NOMO-1 (cell line): ENCODE results near the gene ROBO2.
A peak's percentile ranks its signal among the peaks of the same experiment; 100 is the strongest.

Experiments used
- DNase-seq, 2 experiments: peaks; one replicate each; lab custom pipeline; 2025; ENCODE audit not compliant: unreplicated experiment in 2 of 2; lab: John Stamatoyannopoulos, UW

Gene ROBO2

DNA sequence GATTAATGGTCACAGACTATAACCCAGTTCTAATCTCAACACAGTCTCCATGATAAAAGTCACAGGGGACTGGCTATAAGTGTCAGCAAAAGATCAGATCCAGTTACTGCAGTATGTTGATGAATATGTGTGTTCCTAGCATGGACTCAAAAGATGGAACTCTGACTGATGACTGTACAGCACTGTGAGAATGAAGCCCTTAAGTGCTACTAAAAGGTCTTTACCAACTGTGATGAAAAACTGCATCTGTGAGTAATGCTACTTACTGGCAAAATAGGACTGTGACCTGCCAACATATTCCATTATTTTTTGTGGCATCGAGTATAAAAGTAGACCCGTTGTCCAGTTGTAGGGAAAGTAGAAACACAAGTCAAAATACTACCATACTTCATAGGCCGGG is 284.2 kb downstream of the ROBO2 start:
- no peak for DNase-seq

DNA sequence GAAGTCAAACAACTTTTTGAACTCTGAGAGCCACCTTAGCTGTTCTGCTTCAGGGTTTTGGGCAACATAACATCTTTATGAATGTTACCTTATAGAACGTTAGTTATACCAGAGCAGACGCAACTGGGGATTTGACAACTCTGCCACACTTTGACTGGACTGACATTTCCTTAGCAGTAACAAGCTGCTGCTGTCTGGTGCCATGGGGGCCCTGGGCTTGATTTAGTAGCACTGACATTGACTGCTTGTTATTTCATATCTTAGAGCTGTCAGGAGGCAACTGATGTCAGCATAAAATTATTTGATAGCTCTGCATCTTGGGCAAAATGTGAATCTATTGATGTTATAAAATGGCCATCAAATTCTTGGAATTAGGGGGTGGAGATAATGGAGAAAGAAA is 285.4 kb downstream of the ROBO2 start:
- DNase-seq = no peak

DNA sequence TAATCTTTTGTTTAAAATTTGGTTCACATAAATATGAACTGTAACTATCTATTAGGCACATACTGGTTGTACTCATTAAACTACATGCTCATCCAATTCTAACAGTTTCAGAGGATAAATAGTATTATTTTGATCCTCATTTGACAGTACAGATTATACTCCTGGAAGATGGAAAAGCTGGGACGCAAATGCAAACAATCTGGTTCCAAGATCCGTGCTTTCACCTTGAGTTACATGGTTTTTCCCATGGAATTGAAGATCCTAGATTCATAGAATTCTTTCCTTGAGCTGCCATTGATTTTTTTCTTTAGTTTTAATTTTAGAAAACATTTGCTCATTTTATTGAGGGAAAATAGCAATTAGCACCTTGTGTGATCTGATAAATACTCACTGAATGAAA is 285.8 kb downstream of the ROBO2 start:
- DNase-seq = no peak

DNA sequence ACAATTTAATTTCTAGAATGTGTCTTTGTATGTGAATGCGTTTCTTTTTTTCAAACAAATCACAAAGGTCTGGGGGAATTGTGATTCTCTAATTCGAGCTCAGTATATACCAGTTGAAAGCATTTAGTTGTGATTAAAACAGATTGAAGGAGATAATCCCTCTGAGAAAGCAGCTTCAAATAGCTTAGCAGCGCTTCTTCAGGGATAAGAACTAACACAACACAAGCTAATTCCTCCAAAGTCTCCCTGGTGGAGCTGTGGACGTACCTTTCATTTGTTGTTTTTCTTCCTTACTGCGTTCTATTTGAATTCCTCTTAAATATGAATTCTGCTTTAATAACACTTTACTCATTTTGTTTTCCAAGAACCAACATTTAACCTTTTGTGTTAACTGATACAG is 286.7 kb downstream of the ROBO2 start:
- DNase-seq = no peak

DNA sequence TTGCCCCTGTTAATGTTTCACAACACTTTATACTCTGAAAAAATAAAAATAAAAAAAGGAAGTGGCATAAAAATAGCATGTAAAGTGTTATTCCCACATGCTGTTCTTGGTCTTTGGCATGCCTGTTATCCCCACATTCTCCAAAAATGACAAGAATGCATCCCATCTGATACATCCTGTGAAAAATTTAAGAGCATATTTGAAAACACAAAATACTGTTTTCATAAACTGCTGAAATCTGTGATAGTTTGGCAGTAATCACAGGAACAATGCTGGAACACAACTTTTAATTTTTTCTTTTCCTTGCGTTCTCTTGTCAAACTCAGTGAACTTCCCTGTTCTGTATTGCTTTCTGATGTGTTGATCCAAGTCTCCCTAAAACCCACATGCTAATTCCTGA is 288.8 kb downstream of the ROBO2 start:
- DNase-seq = no peak

DNA sequence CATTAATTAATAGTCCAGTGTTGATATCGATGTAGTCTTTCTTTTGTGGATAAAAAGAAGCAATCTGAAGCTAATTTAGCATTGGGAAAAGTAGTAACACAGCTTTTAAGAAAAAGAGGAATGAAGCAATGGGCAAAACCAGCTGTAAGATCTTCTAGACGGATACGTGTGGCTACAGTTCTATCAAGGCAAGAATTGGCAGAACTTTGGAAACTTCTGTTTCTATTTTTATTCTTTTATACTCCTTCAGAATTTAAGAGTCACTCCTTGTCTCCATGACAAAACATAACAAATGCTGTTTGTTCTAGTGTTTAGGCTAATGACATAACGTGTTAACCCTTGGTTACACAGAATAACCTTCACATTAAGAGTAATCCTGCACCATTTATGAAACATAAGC is 289.2 kb downstream of the ROBO2 start:
- no peak for DNase-seq

DNA sequence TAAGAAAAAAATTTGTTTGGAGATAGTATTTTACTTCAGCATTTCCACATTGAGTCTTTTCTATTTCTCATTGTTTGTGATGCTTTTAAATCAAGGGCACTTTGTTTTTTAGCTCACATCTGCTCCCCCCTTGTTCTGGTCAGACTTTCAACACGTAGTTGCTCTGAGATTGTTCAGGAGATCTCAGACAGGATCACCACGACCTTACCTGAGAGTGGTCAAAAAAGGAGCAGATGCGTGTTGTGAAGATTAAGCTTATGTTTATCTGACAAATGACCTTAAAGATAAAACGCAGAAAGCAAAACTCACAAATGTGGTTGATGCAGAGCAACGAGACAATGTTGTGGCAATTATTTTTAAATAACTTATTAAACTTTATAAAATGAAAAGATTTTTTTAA is 298.3 kb downstream of the ROBO2 start:
- no peak for DNase-seq

DNA sequence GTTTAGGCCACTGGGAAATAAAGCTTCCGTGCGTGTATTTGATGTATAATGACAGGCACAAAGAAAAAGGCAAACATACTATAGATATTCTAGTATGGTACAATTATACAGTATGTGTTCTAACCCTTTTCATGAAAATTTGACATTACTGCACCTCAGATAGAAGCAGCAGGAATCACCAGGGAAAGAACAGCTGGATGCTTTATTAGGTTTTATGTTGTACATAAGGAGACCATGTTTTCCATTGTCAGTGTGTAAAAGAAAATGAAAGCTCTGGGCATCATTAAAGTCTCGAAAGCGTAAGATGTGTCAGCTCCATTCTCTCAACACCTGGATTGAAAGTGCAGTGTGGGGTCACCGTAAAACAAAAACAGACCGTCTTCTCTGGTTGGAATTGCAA is 302.1 kb downstream of the ROBO2 start:
- DNase-seq = no peak

DNA sequence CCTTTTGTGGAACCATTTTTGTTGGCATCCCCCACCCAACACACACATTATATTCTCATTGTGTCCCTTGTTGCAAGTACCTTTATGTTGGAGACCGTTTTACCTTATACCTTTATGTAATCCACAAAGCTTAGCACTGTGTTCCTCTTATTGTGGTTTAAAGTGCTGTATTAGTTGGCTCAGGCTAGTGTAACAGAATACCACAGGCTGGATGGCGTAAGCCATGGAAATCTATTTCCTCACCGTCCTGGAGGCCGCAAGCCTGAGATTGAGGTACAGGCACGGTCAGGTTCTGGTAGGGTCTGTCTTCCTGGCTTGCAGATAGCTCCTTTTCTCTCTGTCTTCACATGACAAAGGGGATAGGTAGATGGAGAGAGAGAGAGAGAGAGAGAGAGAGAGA is 302.8 kb downstream of the ROBO2 start:
- DNase-seq = peak in 1 of 2 experiments; percentile 19

DNA sequence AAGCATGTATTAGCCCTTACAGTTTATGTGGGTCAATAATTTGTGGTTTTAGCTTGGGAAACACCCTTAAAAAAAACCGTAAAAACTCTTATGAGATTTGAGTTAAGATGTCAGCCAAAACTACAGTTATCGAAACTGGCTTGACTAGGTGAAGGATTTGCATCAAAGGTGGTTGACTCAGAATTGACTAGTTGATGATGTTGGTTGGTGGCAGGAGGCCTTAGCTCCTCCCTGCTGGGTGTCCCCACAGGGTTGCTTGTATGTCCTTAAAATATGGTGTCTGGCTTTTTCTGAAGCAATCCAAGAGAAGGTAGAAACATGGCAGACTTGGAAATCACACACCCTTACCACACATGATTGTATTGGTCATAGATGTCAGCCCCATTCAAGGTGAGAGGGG is 305.1 kb downstream of the ROBO2 start:
- no peak for DNase-seq

DNA sequence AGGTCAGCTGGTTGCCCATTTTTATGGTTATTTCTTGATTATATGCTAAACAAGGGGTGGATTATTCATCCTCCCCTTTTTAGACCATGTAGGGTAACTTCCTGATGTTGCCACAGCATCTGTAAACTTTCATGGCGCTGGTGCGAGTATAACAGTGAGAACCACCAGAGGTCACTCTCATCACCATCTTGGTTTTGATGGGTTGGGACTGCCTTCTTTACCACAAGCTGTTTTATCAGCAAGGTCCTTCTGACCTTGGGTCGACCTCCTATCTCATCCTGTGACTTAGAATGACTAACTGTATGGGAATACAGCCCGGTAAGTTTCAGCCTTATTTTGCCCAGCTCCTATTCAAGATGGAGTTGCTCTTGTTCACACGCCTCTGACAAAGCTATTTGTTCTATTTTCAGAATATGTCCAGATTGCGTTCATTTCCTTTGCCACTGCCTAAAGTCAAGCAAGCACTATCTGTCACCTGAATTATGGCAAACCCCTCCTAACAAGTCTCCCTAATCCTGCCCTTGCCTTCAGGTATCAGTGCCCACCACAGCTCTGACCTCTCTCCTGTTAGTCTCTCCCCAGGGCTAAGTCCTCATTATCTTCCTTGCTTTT is 308.5 kb downstream of the ROBO2 start:
- no peak for DNase-seq

DNA sequence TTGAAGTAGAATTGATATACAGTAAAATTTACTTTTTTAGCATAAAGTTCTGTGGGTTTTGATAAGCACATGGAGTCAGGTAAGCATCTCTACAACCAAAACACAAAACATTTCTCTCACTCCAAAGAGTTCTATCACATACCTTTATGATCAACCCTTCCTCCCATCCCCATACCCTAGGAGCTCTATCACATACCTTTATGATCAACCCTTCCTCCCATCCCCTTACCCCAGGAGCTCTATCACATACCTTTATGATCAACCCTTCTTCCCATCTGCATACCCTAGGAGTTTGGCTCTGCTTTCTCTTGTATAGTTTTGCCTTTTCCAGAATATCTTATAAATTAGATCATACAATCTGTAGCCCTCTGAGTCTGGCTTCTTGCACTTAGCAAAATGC is 315.1 kb downstream of the ROBO2 start:
- DNase-seq = no peak

DNA sequence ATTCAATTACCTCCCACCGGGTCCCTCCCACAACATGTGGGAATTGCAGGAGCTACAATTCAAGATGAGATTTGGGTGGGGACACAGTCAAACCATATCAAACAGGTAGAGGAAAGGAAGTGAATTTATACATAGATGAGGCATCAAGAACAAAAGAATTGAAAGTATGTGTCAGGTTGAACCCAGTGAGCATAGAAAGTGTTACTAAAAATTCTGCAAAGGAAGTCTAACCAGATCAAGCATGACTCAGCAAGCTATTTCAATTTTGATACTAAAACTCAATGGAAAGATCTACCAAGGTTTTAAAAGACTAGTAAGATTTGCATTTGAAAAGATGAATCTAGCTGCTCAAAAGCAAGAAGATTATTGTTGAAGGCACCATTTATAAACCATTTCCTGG is 323.0 kb downstream of the ROBO2 start:
- DNase-seq = no peak

DNA sequence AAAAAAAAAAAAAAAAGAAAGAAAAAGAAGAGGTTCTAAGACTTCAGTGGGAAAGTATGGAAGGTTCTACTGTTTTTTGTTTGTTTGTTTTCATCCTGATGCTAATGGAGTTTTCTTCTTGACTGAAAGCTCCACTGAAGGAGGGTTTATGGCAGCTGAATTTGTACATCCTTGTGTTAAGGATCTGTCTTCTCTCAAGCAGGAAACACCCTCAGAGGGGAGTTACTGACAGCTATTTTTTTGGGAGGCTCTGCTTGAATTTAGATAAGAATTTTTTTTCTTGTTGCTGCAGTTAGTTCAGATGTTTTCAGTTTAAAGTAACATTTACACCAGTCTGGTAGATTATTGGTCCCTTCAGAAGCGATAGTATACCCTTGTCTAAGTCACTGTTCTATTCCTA is 325.3 kb downstream of the ROBO2 start:
- DNase-seq = no peak

DNA sequence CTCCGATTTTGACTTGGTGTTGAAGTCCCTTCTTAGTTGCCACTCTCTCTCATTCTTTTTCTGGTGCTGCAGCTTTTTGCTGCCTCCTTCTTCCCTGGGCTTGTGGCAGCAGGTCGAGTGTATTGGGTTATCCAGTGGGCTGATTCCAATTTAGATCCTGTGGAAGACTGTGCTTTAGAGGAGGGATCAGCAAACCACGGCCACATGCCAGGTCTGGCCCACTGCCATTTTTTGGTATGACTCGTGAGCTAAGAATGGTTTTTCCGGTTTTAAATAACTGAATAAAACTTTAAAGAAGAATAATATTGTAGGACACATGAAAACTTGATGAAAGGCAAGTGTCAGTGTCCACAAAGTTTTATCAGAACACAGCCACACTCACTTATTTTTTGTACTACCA is 330.5 kb downstream of the ROBO2 start:
- DNase-seq = no peak

DNA sequence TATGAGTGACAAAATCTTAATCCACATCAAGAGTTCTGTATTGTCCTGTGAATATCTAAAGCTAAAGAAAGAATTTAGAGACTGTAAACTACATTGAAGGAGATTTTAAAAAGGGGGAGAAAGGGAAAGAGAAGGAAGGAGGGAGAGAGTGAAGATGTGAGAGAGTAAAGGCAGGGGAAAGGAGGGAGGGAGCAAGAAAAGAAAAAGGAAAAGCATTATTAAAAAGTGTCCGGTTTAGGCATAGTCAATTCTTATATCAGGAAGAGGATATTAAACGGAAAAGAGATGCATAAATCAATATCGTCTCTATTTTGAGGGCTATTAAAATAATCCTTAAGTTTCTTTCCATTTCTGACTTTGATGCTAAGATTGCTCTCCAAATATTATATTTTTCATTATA is 332.1 kb downstream of the ROBO2 start:
- DNase-seq = no peak

DNA sequence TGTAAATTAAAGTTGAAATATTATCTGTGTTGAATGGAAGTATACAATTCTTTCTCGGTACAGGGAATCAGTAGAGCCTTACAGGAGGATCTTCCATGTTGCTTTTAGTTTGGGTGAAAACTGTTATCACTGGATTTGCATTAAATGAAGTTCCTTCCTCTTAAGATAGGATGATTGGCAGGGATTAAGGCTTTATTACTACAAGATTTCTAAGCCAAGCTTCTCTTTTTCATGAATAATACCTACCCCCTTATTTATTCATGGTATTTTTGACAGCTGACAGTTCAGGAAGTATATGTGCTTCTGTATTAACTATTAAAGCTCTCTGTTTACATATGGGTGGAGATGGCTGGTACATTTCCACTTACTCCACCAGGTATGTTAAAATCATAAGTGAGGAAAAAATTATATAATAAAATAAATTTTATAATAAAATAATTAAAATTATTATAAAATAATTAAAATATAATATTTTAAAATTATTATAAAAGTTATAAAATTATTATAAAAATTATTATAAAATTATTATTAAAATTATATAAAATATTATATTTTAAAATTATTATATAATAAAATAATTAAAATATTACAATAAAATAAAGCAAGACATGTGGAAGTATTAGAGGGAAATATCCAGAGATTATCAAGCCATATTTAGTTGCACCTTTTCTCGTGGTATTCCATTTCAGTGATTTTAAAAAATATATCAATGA is 332.9 kb downstream of the ROBO2 start:
- no peak for DNase-seq

DNA sequence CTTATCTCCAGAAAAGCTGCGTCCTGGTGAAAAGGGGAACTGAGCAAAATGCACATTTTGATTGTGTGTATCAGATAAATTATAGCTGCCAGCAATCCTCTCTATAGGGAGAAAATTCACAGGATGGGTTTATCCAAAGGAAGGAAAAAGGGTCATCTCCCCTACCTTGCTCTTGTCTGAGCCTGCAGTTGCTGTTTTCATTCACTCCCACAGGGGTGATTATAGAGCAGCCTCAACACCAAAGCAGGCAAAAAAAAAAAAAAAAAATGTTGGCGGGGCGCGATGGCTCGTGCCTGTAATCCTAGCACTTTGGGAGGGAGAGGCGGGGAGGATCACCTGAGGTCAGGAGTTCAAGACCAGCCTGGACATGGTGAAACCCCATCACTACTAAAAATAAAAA is 333.7 kb downstream of the ROBO2 start:
- DNase-seq = no peak

DNA sequence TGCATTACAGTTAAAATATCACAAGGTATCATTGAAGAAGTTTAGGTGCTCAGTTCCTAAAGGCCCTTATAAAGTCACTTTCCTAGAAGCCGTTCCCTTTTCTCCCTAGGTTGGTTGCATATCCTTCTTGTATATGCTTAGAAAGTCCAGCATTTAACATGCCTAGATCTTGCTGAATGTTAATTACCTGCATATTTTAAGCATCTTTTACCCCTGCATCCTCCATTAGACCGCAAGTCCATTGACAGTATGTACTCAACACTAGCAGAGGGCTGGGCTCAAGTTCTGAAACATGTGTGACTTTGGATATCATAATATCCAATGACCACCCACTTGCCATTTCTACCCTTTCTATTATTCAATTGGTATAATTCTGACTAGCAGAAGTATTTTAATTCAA is 336.6 kb downstream of the ROBO2 start:
- DNase-seq = no peak

DNA sequence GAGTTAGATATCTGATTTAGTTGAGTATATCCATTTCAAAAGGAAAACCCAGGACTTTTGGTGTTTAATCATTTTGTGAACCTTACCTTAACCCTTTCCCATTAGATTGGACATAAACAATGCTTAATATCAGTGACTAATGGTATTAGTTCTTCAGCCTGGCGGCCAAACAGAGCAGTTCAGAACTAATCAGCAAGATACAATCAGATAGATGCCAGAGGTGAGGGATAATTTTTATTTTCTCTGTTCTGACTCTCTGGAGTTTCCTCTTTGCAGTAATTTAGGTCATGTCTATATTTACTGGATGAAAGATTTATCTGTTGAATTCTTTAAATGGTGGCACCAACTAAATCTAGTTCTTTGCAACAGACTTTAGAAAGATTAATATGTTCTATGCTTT is 337.8 kb downstream of the ROBO2 start:
- DNase-seq = no peak

DNA sequence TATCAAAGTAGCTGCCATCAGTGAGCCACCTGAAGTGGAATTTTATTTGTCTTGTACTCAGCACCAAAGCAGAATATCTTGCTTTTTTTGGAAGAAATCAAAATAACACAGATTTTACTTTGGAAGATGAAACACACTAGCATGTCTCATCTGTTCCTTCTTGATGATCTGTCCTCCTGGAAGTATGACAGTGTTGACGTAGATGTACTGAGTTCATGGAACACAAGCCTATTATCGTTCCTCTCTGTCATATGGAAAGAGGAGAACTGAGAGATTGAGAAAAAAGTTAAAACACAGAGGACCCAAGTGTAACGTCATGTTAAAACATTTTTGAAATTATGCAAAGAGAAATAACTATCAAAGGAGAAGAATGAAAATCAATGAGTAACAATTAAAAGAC is 340.2 kb downstream of the ROBO2 start:
- no peak for DNase-seq

DNA sequence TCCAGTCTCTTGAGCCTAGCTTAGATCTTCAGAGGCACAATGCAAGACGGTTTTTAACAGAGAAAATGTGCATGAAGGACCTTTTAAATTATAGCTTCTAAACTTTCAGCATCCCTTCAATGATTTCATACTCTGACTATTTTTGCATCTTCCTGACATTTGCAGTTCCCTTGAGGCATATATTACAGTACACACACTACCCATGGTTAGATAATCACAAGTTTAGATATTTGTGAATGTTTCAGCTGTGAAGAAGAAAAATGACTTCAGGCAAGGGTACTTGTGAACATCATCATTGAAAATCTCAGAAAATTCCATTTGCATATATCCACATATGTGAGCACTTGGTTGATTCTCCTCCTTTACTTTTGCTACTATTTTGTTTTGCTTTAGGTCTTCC is 341.5 kb downstream of the ROBO2 start:
- DNase-seq = no peak

DNA sequence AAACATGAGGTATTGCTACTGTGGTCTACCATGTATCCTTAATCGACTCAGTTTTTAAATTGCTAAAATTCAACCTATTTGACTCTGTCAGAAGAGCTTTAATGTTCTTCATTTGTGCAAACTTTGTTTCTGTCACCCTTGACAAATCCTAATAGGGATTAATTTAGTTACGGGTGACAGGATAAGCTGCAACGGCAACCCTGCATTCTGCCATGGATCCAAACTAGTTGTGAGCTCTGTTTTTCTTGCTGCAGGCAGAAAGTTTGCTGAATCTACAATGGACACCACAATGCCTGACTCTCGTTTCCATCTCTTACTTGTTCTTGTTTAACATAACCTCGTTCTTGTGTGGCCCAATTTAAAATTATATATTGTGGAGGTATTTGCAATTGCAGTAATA is 352.3 kb downstream of the ROBO2 start:
- DNase-seq = no peak
